HG03196 (cell line): ENCODE results near the gene EEF1A1.
A peak's percentile ranks its signal among the peaks of the same experiment; 100 is the strongest.
"Not testable (repeated sequence)": the region's sequence is repeated elsewhere in the genome, so short reads cannot be mapped to it uniquely, and the experiment has no call there.

Experiments used
- ATAC-seq: cut with Tn5 transposase; IDR thresholded peaks from one replicate; pipeline ENCODE4 v1.9.1; 2021; ENCODE audit not compliant: unreplicated experiment

Gene EEF1A1

DNA sequence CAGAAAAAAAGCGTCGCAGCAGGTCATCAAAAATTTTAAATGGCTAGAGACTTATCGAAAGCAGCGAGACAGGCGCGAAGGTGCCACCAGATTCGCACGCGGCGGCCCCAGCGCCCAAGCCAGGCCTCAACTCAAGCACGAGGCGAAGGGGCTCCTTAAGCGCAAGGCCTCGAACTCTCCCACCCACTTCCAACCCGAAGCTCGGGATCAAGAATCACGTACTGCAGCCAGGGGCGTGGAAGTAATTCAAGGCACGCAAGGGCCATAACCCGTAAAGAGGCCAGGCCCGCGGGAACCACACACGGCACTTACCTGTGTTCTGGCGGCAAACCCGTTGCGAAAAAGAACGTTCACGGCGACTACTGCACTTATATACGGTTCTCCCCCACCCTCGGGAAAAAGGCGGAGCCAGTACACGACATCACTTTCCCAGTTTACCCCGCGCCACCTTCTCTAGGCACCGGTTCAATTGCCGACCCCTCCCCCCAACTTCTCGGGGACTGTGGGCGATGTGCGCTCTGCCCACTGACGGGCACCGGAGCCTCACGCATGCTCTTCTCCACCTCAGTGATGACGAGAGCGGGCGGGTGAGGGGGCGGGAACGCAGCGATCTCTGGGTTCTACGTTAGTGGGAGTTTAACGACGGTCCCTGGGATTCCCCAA lies at the start of gene EEF1A1:
TSS of gene EEF1A1 (minus strand) at position 345 of the 663 bp plus-strand sequence. CDS start 1,006 bp downstream, outside the sequence.
- peak; percentile 69 for ATAC-seq

DNA sequence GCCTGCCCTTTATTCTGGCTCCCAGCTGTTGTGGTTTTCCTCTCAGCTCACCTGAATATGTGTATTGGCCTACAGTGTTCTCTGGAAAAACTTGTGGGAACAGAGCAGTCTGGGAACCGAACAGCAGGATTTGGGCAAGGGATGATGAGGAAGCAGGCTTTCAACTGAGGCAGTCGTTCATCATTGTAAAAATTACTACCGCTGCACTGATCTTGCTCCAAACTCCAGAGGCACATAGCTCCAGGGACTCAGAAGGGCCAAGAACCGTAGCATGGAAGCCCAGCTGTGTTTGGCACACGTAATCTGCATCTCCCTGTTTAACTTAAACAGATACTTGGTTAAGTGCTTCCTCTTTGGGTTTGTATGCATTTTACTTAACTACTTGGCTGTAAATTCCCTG lies 48.3 kb upstream of the EEF1A1 start:
- ATAC-seq = no peak

DNA sequence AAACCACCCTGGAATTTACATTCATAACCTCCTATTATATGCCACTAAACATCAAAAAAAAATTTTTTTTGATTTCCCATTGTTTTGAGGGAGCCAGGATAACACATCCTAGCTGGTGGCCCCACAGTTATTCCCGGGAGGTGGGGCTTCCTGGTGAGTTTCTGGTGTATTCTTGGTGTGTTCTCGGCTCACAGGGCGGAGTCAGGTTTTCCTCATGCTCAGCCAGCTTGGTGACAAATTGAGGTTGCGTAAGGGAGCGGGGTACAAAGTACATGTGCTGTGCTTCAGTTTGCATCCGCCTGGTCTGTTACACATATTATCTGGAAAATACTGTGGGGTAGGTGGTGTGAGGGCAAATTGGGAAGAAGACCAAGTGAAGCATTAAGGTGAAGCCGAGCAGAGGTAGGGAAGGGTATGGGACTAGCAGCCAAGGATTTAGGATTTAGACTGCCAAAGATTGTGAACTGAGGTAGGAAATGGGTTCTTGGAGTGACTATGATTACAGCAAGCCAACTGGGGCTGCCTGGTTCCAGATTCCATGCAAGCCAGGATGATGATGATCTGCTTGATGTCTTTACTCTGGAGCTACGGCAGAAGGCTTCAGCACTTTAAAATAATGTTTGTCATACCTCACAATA lies 46.2 kb upstream of the EEF1A1 start:
- no peak for ATAC-seq

DNA sequence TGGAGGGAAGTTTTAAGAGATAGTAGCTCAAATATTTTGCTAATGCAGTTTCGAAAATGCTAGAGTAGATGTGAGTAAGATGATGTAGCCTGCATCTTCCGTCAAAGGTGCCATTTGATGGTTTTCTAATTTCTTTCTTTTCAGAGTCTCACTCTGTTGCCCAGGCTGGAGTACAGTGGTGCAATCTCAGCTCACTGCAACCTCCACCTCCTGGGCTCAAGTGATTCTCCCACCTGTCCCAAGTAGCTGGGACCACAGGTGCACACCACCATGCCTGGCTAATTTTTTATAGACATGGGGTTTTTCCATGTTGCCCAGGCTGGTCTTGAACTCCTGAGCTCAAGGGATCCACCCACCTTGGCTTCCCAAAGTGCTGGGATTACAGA lies 45.6 kb upstream of the EEF1A1 start:
- not testable (repeated sequence) for ATAC-seq

DNA sequence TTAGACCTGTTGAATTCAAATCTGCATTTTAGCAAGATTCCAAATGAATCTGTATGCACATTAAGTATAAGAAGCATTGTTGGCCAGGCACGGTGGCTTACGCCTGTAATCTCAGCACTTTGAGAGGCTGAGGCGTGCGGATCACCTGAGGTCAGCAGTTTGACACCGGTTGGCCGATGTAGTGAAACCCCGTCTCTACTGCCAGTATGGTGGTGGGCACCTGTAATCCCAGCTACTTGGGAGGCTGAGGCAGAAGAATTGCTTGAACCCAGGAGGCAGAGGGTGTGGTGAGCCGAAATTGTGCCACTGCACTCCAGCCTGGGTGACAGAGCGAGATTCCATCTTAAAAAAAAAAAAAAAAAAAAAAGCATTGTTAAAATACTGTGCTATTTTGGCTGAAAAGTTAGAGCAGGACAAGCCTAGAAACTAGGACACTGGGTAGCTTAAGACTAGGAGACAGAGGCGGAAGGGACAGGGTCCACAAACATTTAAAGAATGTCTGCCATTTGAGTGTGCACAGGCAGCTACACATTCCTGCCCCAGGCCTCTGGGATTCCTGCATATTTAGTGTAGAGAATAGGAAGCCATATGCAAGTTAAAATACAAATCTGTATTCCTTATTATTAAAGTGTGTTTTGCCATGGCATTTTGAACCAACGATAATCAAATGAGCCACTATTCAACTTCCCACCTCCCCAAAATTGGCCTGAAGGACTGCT lies 45.1 kb upstream of the EEF1A1 start:
- ATAC-seq = no peak

DNA sequence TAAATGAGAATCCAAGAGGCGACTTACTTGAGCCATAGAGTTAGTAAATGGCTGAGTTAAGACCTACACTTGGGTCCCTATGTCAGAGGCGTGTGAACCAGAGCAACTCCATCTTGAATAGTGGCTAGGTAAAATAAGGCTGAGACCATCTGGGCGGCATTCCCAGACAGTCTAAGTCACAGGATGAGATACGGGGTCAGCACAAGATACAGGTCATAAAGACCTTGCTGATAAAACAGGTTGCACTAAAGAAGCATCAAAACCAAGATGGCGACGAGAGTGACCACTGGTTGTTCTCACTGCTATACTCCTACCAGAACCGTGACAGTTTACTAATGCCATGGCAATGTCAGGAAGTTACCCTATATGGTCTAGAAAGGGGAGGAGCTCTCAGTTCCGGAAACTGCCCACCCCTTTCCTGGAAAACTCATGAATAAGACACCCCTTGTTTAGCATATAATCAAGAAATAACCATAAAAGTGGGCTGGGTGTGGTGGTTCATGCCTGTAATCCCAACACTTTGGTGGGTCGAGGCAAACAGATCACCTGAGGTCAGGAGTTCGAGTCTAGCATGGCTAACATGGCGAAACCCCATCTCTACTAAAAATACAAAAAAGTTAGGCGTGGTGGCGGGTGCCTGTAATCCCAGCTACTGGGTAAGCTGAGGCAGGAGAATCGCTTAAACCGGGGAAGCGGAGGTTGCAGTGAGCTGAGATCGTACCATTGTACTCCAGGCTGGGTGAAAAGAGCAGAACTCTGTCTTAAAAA lies 43.9 kb upstream of the EEF1A1 start:
- no peak for ATAC-seq

DNA sequence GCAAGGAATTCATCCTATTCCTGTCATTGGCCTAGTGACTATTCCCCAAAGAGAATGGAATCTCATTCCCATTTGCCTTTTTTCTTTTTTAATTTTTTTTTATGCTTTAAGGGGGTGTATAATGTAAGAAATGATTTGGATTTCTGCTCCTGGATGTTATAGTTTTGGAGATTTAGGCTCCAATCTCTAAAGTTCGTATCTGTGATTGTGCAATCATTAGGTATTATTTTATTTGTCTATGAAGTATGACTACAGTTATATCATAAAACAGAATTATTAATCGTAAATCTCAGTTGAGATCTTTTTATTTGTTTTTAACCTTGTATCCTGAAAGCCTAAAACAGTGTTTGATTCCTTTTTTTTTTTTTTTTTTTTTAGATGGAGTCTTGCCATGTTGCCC lies 41.7 kb upstream of the EEF1A1 start:
- ATAC-seq = no peak

DNA sequence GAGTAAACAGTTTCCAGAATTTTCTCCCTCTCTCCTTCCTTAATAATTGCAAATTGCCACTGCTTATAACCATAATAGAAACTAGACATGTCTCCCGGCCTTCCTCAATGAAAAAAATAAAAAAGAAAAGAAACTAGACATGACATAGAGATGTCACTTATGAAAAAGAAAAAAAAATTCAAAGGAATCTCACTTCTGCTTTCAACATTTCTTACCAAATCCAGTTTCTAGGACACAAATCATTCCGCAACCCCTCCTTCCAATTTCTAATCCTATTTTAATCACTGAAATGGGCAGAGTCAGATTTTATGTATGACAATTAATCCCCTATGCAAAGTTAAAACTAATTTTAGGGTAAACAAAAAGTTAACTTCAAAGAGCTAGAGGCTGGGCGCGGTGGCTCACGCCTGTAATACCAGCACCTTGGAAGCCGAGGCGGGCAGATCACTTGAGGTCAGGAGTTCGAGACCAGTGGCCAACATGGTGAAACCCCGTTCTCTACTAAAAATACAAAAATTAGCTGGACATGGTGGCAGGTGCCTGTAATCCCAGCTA lies 40.1 kb upstream of the EEF1A1 start:
- ATAC-seq = peak; percentile 43

DNA sequence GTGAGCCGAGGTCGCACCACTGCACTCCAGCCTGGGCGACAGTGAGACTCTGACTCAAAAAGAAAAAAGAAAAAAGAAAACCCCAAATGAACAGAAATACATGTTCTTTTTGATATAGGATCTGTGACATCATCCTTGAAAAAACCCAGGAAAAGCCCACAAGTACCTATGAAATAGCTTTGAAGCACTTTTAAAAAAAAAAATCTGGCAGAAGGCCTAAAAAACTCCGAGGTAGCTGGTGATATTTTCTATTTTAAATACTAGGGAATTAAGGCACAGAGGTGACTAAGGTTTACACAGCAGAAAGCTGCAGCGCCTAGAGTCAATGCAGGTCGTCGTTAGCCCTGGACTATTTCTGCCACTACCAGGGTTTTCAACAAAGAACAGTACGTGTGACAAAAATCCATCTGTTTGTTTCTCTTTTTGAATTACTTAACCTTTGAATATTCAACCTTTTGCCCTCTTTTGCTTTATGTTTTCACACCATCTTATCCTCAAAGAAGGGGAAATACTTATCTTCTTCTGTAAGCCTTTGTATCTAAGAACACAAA lies 39.4 kb upstream of the EEF1A1 start:
- ATAC-seq = no peak

DNA sequence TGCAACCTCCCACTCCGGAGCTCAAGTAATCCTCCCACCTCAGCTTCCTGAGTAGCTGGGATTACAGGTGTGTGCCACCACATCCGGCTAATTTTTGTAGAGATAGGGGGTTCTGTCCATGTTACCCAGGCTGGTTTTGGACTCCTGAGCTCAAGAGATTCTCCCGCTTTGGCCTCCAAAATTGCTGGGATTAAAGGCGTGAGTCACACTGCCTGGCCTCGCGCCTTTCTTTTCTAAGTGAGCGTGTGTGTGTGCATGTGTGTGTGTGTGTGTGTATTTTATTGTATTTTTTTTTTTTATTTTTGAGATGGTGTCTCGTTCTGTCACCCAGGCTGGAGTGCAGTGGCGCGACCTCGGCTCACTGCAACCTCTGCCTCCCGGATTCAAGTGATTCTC lies 38.6 kb upstream of the EEF1A1 start:
- ATAC-seq = not testable (repeated sequence)

DNA sequence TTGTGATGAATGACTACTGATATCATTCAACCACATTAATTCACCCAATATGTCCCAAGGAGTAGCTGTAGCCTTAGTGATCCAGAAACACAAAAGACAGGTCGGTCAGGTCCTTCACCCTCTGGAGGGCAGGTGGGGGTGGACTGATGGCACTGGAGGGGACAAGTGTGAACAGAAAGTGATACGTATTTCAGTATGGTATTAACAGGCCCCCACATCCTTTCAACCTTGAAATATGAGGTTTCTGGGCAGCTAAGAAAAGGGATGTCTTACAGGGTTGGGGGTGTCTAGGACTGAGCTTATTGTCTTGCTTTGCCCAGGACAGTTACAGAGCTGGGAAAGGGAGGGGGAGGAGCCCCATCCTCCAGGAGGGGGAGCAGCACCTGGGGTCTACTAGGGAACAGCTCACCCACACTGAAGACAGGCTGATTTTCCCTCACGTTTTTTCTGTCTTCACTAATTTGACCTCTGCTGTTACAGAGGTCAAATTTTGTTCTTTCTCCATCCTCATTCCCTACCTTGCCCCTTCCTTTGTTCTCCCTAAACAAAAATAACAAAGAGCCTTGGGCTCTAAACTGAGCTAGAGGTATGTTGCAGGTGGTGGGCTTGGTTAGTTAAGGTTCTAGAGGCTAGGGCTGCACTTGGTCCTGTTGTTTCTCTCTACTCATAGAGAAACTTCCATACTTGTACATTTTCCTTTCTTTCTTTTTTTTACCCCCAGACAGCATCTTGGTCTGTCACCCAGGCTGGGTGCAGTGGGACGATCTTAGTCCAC lies 38.0 kb upstream of the EEF1A1 start:
- peak; percentile 57 for ATAC-seq

DNA sequence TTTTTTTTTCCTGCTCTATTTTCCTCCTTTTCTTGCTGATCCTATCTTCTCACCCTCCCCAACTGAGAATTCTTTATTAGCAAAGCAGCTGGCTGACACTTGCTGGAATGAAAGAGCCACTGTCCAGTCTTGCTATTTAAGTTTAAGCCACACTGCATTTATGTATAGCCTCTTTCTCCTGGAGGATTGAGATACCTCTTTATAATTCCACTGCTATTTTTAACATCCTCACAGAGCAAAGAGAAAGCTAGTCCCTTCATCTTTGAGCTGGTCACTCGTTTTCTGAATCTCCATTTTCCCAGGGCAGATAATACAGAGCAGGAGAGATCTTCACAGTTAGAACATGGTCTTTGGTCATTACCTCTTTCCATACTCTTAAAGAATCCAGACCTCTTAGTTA lies 36.0 kb upstream of the EEF1A1 start:
- ATAC-seq = no peak

DNA sequence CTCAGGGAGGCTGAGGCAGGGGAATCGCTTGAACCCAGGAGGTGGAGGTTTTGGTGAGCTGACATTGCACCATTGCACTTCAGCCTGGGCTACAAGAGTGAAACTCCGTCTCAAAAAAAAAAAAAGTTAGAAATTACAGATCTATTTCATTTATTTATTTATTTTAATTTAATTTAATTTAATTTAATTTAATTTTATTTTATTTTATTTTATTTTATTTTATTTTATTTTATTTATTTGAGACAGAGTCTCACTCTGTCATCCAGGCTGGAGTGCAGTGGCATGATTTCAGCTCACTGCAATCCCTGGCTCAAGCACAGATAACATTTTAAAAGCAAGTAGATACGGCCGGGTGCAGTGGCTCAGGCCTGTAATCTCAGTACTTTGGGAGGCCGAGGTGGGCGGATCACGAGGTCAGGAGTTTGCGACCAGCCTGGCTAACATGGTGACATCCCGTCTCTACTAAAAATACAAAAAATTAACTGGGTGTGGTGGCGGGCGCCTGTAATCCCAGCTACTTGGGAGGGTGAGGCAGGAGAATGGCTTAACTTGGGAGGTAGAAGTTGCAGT lies 34.6 kb upstream of the EEF1A1 start:
- not testable (repeated sequence) for ATAC-seq

DNA sequence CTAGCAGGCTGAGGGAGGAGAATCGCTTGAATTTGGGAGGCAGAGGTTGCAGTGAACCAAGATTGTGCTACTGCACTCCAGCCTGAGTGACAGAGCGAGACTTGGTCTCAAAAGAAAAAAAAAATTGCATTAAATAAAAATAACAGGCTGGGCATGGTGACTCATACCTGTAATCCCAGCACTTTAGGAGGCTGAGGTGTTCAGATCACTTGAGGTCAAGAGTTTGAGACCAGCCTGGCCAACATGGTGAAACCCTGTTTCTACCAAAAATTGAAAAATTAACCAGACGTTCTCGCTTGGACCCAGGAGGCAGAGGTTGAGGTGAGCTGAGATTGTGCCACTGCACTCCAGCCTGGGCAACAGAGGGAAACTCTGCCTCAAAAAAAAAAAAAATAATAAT lies 30.3 kb upstream of the EEF1A1 start:
- not testable (repeated sequence) for ATAC-seq

DNA sequence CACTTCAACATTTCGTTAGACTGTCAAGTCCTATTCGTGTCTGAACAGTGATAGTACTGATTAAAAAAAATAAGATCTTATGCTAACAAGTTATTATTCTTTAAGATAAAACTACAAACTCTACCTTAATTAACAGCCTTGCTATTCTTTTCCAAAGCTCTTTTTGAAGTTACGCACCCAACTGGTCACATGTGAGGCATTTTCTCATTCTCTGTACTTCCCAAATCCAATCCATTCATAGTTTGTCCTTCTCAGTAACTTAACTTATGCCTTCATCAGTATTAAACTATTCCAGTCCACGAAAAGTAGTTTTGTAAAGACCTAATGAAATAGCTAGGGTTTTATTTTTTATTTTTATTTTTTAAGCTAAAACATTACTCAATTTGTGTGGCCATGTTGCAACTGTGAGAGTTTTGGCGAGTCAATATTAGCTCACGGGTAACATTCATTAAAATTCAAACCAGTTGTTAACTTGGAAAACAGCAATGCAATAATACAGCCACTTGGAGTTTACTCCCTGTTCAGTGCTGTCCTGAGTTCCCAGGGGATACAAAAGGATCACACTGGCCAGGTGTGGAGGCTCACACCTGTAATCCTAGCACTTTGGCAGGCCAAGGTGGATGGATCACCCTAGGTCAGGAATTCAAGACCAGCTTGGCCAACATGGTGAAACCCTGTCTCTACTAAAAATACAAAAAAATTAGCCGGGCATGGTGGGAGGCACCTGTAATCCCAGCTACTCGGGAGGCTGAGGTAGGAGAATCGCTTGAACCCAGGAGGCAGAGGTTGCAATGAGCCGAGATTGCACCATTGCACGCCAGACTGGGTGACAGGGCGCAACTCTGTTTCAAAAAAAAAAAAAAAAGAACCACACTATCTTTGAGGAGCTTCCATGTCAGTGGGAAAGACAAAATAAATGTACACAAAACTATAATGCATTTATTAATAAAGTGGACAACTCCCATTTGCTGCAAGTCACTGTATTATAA lies 27.9 kb upstream of the EEF1A1 start:
- ATAC-seq = no peak

DNA sequence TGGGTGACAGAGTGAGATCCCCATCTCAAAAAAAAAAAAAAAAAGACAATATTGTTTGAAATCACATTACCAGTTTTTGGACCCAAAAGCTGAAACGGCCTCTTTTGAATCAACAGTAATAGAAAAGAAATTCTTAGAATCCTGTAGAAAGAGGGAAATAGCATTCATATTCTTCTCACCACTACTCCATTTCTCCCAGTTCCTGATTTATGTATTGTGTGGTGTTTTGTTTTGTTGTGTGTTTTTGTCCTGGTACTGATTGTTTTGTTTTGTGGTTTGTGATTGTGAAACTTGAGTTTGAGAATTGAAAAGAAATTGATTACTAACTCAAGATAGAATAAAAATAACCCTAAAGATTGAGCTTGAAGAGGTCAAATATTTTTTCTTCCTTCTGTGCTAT lies 26.2 kb upstream of the EEF1A1 start:
- ATAC-seq = no peak

DNA sequence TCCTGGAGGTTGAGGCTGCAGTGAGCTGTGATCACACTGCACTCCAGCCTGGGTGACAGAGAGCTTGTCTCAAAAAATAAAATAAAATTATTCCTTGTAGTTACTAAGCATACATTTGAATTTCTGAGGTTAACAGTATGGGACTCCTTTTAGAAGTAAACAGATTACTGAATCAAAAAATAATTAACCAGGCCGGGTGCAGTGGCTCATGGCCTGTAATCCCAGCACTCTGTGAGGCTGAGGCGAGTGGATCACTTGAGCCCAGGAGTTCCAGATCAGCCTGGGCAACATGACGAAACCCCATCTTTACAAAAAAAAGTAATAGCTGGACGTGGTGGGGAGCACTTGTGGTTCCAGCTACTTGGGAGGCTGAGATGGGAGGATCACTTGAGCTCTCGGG lies 22.1 kb upstream of the EEF1A1 start:
- no peak for ATAC-seq

DNA sequence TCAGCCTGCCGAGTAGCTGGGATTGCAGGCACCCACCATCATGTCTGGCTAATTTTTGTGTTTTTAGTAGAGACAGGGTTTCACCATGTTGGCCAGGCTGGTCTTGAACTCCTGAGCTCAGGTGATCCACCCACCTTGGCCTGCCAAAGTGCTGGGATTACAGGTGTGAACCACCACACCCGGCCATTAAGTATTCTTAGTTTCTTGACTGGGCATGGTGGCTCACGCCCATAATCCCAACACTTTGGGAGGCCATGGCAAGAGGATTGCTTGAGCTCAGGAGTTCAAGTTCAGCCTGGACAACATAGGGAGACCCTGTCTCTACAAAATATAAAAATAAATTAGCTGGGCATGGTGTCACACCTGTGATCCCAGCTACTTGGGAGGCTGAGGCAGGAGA lies 21.6 kb upstream of the EEF1A1 start:
- ATAC-seq = not testable (repeated sequence)
